Trophoblast cell (in vitro differentiated cells and primary cell): Measurements from ENCODE around the gene TAPBP.

Experiments used
- DNase-seq, 2 donors: peaks; one replicate each; pipeline ENCODE4 v3.0.0-alpha.2; 2016
- H2AFZ ChIP-seq: 2 replicates; pipeline ENCODE4 v1.6.1; 2013; ENCODE audit warnings: low read length, moderate library complexity, mild to moderate bottlenecking; ENCODE audit not compliant: insufficient read depth, poor library complexity
- H2AK5ac ChIP-seq: 2 replicates; pipeline ENCODE4 v1.6.1; 2013; ENCODE audit warnings: mild to moderate bottlenecking, low read length
- H2BK120ac ChIP-seq: 2 replicates; pipeline ENCODE4 v1.6.1; 2013; ENCODE audit warnings: low read length, mild to moderate bottlenecking, moderate library complexity; ENCODE audit not compliant: insufficient read depth, poor library complexity
- H2BK12ac ChIP-seq: 2 replicates; pipeline ENCODE4 v1.6.1; 2013; ENCODE audit warnings: mild to moderate bottlenecking, low read length, moderate library complexity
- H2BK5ac ChIP-seq: 2 replicates; pipeline ENCODE4 v1.6.1; 2013; ENCODE audit warnings: low read length, low read depth, moderate library complexity, mild to moderate bottlenecking; ENCODE audit not compliant: poor library complexity
- H3K14ac ChIP-seq: 2 replicates; pipeline ENCODE4 v1.6.1; 2013; ENCODE audit warnings: mild to moderate bottlenecking, low read length
- H3K18ac ChIP-seq: 2 replicates; pipeline ENCODE4 v1.6.1; 2013; ENCODE audit warnings: mild to moderate bottlenecking, low read length
- H3K23ac ChIP-seq: 2 replicates; pipeline ENCODE4 v1.6.1; 2013; ENCODE audit warnings: low read length
- H3K27ac ChIP-seq: 2 replicates; pipeline ENCODE4 v1.5.1; 2013; ENCODE audit warnings: low read depth, mild to moderate bottlenecking, inconsistent platforms, low read length, moderate library complexity
- H3K27me3 ChIP-seq: 2 replicates; pipeline ENCODE4 v1.6.1; 2013; ENCODE audit warnings: inconsistent platforms, mild to moderate bottlenecking, low read length, moderate library complexity; ENCODE audit not compliant: insufficient read depth
- H3K36me3 ChIP-seq, 2 experiments: 1 replicate in 1 of 2; 2 replicates in 1 of 2; pipeline ENCODE4 v1.6.1; 2013; ENCODE audit warnings: low read length in 2 of 2, mild to moderate bottlenecking in 2 of 2, moderate library complexity in 1 of 2; ENCODE audit not compliant: insufficient read depth in 2 of 2, control insufficient read depth in 1 of 2
- H3K4ac ChIP-seq: 2 replicates; pipeline ENCODE4 v1.6.1; 2013; ENCODE audit warnings: low read depth, mild to moderate bottlenecking, low read length, moderate library complexity
- H3K4me1 ChIP-seq, 2 experiments: 1 replicate in 1 of 2; 2 replicates in 1 of 2; pipeline ENCODE4 v1.6.1; 2013; ENCODE audit warnings: low read length in 2 of 2, mild to moderate bottlenecking in 2 of 2, moderate library complexity in 1 of 2; ENCODE audit not compliant: insufficient read depth in 2 of 2, control insufficient read depth in 1 of 2
- H3K4me2 ChIP-seq: 2 replicates; pipeline ENCODE4 v1.6.1; 2013; ENCODE audit warnings: inconsistent platforms, mild to moderate bottlenecking, low read length, moderate library complexity
- H3K4me3 ChIP-seq: 2 replicates; pipeline ENCODE4 v1.5.1; 2013; ENCODE audit warnings: mild to moderate bottlenecking, low read depth, low read length, inconsistent platforms
- H3K79me1 ChIP-seq: one replicate; pipeline ENCODE4 v1.6.1; 2013; ENCODE audit warnings: low read length
- H3K79me2 ChIP-seq: 2 replicates; pipeline ENCODE4 v1.6.1; 2013; ENCODE audit warnings: low read length, mild to moderate bottlenecking; ENCODE audit not compliant: control insufficient read depth, insufficient read depth, poor library complexity
- H3K9ac ChIP-seq: 2 replicates; pipeline ENCODE4 v1.6.1; 2013; ENCODE audit warnings: mild to moderate bottlenecking, low read length
- H3K9me3 ChIP-seq: 2 replicates; pipeline ENCODE4 v1.6.1; 2013; ENCODE audit warnings: low read depth, mild to moderate bottlenecking, control low read depth, inconsistent platforms, low read length; ENCODE audit not compliant: insufficient read depth
- H4K12ac ChIP-seq: 2 replicates; pipeline ENCODE4 v1.6.1; 2013; ENCODE audit warnings: low read depth, mild to moderate bottlenecking, low read length, moderate library complexity
- H4K8ac ChIP-seq: 2 replicates; pipeline ENCODE4 v1.6.1; 2013; ENCODE audit warnings: low read depth, mild to moderate bottlenecking, low read length, moderate library complexity
- H4K91ac ChIP-seq: one replicate; pipeline ENCODE4 v1.6.1; 2013; ENCODE audit warnings: low read depth, mild to moderate bottlenecking, low read length, moderate library complexity
- WGBS: extraction: QIAGEN DNeasy Blood & Tissue Kit; methylation state at CpG from one replicate; pipeline ENCODE4 v1.1.7; 2013; ENCODE audit warnings: missing lambda C conversion rate; ENCODE audit not compliant: insufficient read length, insufficient coverage; ENCODE audit errors: extremely low coverage; 5-methylcytosine and 5-hydroxymethylcytosine counted together

Gene TAPBP

GRCh38 chr6:33254591-33254990 is 59.3 kb downstream of the TAPBP start:
- no CpG with 5 or more reads among the region's 4 CpGs for WGBS
- H2BK5ac ChIP-seq = no peak overlapping the region
- H3K14ac ChIP-seq = no peak overlapping the region
- no peaks in the 10 kb centered on the region for H3K9me3 ChIP-seq
- H3K79me2 ChIP-seq = no peaks in the 10 kb centered on the region
- no peak overlapping the region for H4K8ac ChIP-seq
- DNase-seq = no peak
- peaks cover 4 to 6% of the 10 kb centered on the region in 2 experiments for H3K4me1 ChIP-seq
- no peak overlapping the region for H3K27ac ChIP-seq
- H2BK12ac ChIP-seq = no peak overlapping the region
- H4K12ac ChIP-seq = no peak overlapping the region
- no peak overlapping the region for H4K91ac ChIP-seq
- no peak overlapping the region for H2AFZ ChIP-seq
- H3K23ac ChIP-seq = no peak overlapping the region
- H3K4ac ChIP-seq = no peak overlapping the region
- H3K18ac ChIP-seq = no peak overlapping the region
- H2BK120ac ChIP-seq = no peak overlapping the region
- no peak overlapping the region for H2AK5ac ChIP-seq
- peaks cover 12 to 14% of the 10 kb centered on the region in 2 experiments for H3K36me3 ChIP-seq
- H3K27me3 ChIP-seq = no peaks in the 10 kb centered on the region
- H3K9ac ChIP-seq = no peak overlapping the region
- no peak overlapping the region for H3K4me3 ChIP-seq
- peaks cover 2% of the 10 kb centered on the region for H3K79me1 ChIP-seq
- no peak overlapping the region for H3K4me2 ChIP-seq

- Histone ChIP-seq H3K4me1 (peaks cover 12 to 14% of the 10 kb centered on the region in 2 experiments), H3K79me2 (no peaks in the 10 kb centered on the region), H3K23ac (no peak overlapping the region)
Measured at GRCh38 chr6:33252759-33253158, 61.1 kb downstream of the TAPBP start.

GRCh38 chr6:33251395-33252012 is 62.4 kb downstream of the TAPBP start:
- Histone ChIP-seq H3K27me3 (no peaks in the 10 kb centered on the region), H4K8ac (no peak overlapping the region), H3K9me3 (no peaks in the 10 kb centered on the region), H3K4me1 (peaks cover 12 to 14% of the 10 kb centered on the region in 2 experiments), H3K79me1 (peaks cover 6% of the 10 kb centered on the region), H3K79me2 (no peaks in the 10 kb centered on the region), H3K9ac (no peak overlapping the region), H2AK5ac (no peak overlapping the region), H3K4me2 (no peak overlapping the region), H2BK5ac (no peak overlapping the region), H2AFZ (no peak overlapping the region), H3K23ac (no peak overlapping the region), H3K27ac (no peak overlapping the region), H4K12ac (no peak overlapping the region), H3K14ac (no peak overlapping the region), H3K4me3 (no peak overlapping the region), H3K18ac (no peak overlapping the region), H3K4ac (no peak overlapping the region), H4K91ac (no peak overlapping the region), H2BK120ac (no peak overlapping the region), H3K36me3 (peaks cover 5% of the 10 kb centered on the region in 2 experiments), H2BK12ac (no peak overlapping the region)
- no peak for DNase-seq
- 100% methylated on average over 3 of the region's 6 CpGs for WGBS

More at GRCh38 chr6:33252759-33253158, 61.1 kb downstream of the TAPBP start:
- no peak for DNase-seq
- H2BK5ac ChIP-seq = no peak overlapping the region
- no peak overlapping the region for H3K4me2 ChIP-seq
- no peak overlapping the region for H3K4me3 ChIP-seq
- H3K27me3 ChIP-seq = no peaks in the 10 kb centered on the region
- H3K14ac ChIP-seq = no peak overlapping the region
- no peak overlapping the region for H4K91ac ChIP-seq
- no peak overlapping the region for H3K18ac ChIP-seq
- no peak overlapping the region for H3K27ac ChIP-seq
- H2BK120ac ChIP-seq = no peak overlapping the region
- no peak overlapping the region for H2AFZ ChIP-seq
- peaks cover 8 to 9% of the 10 kb centered on the region in 2 experiments for H3K36me3 ChIP-seq
- no peak overlapping the region for H3K4ac ChIP-seq
- H4K8ac ChIP-seq = no peak overlapping the region
- H3K79me1 ChIP-seq = peaks cover 6% of the 10 kb centered on the region
- H3K9me3 ChIP-seq = no peaks in the 10 kb centered on the region
- H4K12ac ChIP-seq = no peak overlapping the region
- H2BK12ac ChIP-seq = no peak overlapping the region
- H3K9ac ChIP-seq = no peak overlapping the region
- no peak overlapping the region for H2AK5ac ChIP-seq

- DNase-seq = no peak
- Histone ChIP-seq H3K27me3 (no peaks in the 10 kb centered on the region), H3K79me2 (no peaks in the 10 kb centered on the region), H3K36me3 (peaks cover 5% of the 10 kb centered on the region in 2 experiments), H2BK120ac (no peak overlapping the region), H3K4ac (no peak overlapping the region), H2BK12ac (no peak overlapping the region), H3K27ac (no peak overlapping the region), H3K4me1 (peaks cover 12 to 14% of the 10 kb centered on the region in 2 experiments), H3K14ac (no peak overlapping the region), H3K79me1 (peaks cover 6% of the 10 kb centered on the region), H3K4me3 (no peak overlapping the region), H2AFZ (no peak overlapping the region), H3K18ac (no peak overlapping the region), H2AK5ac (no peak overlapping the region), H3K9me3 (no peaks in the 10 kb centered on the region), H2BK5ac (no peak overlapping the region), H4K12ac (no peak overlapping the region), H4K8ac (no peak overlapping the region), H3K4me2 (no peak overlapping the region), H3K23ac (no peak overlapping the region), H4K91ac (no peak overlapping the region), H3K9ac (no peak overlapping the region)
- WGBS = no CpG with 5 or more reads among the region's 13 CpGs
Measured at GRCh38 chr6:33250731-33251130, 63.1 kb downstream of the TAPBP start.
